GM13976 (cell line): Measurements from ENCODE around the gene BAZ1B.
"Not testable (repeated sequence)": the region's sequence is repeated elsewhere in the genome, so short reads cannot be mapped to it uniquely, and the experiment has no call there.

Source experiments
- DNase-seq: peaks from one replicate; pipeline ENCODE4 v3.0.0; 2012; ENCODE audit warnings: low spot score
- in situ Hi-C: fragments of 300-500 bp; cut with MboI; formaldehyde crosslinking; loops from one replicate; pipeline ENCODE4 v1.12.0; 2022; ENCODE audit warnings: low sequenced_read_pairs, mixed read lengths, inconsistent platforms; ENCODE audit not compliant: unreplicated experiment
- TF ChIP-seq, protein P1 (sequence below): IDR thresholded peaks from 2 replicates; pipeline ENCODE4 v1.5.1; 2012; ENCODE audit warnings: borderline replicate concordance, mild to moderate bottlenecking; ENCODE audit not compliant: insufficient read depth; ENCODE audit errors: extremely low read depth, missing control alignments, control extremely low read depth

Gene BAZ1B

DNA sequence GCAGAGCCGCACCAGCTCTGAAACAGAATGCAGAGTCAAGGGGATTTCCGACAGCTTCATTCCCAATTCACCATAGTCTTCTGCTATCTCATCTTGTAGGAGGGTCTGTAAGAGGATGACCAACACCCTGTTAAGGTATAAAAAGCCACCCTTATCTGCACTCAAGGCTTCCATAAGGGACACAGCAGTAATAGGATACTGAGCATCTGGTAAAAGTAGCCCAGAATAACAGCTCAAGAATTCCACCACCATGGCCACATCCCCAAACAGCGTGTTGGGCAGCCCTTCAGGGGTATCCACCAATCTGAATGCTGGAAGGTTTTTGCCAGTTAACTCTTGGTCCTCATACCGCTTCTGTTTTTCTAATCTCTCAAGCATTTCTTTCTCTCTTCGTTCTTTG lies 44.7 kb downstream of the BAZ1B start:
- DNase-seq: no peak
- in situ Hi-C loops: no loop called here
- TF ChIP-seq, protein P1, sequence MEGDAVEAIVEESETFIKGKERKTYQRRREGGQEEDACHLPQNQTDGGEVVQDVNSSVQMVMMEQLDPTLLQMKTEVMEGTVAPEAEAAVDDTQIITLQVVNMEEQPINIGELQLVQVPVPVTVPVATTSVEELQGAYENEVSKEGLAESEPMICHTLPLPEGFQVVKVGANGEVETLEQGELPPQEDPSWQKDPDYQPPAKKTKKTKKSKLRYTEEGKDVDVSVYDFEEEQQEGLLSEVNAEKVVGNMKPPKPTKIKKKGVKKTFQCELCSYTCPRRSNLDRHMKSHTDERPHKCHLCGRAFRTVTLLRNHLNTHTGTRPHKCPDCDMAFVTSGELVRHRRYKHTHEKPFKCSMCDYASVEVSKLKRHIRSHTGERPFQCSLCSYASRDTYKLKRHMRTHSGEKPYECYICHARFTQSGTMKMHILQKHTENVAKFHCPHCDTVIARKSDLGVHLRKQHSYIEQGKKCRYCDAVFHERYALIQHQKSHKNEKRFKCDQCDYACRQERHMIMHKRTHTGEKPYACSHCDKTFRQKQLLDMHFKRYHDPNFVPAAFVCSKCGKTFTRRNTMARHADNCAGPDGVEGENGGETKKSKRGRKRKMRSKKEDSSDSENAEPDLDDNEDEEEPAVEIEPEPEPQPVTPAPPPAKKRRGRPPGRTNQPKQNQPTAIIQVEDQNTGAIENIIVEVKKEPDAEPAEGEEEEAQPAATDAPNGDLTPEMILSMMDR: no peak

DNA sequence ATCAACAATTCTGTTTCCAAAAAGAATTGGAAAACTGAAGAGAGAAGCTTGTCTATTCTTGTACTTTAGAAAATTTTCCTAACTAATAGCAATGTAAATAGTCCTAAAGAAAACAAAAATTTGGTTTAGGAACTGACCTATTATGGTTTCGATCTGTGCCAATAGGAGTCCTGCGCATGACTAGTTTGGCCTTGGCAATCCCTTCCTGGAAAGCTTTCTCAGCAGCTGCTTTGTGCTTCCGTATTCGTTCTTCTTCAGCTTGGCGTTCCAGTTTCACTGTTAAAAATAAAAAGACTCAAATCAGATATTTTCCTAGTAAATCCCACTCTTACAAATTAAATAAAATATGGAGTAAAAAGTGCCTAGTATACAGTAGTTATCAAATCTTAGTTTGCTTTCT lies 51.9 kb downstream of the BAZ1B start:
- DNase-seq: no peak
- in situ Hi-C loops: no loop called here
- TF ChIP-seq, protein P1: no peak

DNA sequence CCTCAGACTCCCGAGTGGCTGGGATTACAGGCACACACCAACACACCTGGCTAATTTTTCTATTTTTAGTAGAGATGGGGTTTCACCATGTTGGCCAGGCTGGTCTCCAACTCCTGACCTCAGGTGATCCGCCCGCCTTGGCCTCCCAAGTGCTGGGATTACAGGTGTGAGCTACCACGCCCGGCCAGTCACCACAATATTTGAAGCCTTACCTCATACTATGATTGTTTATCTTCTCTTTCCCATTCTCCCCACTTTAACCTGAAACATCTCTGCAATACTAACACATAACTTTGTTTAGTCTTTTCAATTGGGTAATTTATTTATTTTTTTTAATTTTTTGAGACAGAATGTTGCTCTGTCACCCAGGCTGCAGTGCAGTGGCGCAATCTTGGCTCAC lies 55.0 kb downstream of the BAZ1B start:
- DNase-seq, in situ Hi-C loops: not testable (repeated sequence)

DNA sequence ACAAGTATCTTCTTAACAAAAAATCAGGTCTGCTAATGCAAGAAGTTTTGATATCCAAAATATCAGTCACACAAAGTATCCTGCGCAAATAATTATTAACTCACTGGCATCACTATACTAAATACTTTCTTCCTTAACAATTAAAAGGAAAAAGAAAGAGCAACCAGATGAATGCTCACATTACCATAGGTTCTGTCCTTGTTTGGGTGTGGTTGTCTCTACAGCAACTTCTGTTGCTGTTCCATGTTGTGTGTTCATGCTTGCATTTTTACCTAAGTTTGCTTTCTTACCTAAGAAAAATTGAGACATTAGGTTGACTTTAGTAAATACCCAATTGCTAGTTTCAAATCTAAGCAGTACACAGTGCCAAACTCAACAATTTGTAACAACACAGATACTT lies 56.0 kb downstream of the BAZ1B start:
- in situ Hi-C loops: no loop called here
- no peak for DNase-seq
- TF ChIP-seq, protein P1: no peak

DNA sequence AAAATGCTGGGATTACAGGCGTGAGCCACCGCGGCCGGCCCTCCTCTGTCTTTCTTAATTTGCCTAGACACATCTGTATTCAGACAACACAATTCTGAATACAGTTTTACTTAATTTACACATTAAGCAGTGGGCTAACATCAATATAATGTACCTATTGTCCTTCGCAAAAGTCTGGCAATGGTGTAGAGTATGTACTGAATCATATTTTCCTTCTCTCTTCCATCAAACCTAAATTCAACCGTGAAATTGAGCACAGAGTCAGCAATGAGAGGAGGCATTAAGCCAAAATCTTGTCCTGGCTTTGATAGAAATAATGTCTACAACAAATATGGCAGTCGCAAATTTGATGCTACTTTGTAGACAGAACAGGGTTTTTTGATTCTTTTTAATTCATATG lies 58.1 kb downstream of the BAZ1B start:
- no peak for DNase-seq
- TF ChIP-seq, protein P1: no peak
- in situ Hi-C loops: no loop called here

DNA sequence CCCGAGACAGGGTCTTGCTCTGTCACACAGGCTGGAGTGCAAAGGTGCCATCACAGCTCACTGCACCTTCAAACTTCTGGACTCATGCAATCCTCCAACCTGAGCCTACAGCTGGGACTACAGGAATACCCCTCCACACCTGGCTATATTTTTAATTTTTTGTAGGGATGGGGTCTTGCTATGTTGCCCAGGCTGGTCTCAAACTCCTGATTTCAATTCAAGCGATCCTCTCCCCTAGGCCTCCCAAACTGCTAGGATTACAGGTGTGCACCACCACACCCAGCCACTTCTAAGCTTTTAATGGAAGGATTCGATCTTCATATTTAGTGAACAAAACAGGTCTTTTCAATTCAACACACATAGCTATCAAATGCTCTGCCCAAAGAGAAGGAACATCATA lies 58.8 kb downstream of the BAZ1B start:
- in situ Hi-C loops: no loop called here
- no peak for DNase-seq
- TF ChIP-seq, protein P1: no peak

DNA sequence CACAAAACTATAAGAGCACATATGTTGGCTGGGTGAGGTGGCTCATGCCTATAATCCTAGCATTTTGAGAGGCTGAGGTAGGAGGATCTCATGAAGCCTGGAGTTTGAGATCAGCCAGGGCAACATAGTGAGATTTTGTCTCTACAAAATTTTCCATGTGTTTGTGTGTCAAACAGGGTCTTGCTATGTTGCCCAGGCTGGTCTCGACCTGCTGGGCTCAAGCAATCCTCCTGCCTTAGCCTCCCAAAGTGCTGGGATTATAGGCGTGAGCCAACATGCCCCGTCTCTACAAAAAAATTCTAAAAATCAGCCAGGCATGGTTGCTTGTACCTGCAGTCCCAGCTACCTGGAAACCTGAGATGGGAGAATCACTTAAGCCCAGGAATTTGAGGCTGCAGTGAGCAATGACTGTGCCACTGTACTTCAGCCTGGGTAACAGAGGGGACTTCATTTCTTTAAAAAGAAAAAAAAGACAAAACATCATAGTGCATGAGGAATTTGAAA lies 60.3 kb downstream of the BAZ1B start:
- DNase-seq: no peak
- in situ Hi-C loops: no loop called here
- TF ChIP-seq, protein P1: no peak
